ENCODE results near the gene TRAFD1.

DNA sequence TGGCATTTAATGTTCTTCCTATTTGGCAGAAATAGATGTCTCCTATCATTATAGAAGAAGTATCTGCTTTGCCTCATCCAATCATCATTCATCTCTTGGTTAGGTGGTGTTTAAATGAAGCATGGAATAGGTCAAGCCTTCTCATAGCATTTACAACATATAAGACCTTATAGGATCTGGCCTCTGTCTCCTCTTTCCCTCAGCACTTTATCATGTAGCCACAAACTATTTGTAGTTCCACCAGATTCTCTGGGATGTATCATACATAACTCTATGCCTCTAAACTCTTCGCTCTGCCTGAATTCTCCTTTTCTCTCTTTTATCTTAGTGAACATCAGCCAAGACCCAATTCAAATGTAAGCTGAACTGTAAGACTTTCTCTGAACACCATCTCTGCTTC, 37.5 kb upstream of the TRAFD1 start:
- TF ChIP-seq EZH2 (IDR thresholded peaks at IDR 0.05; ENCODE audit: borderline replicate concordance, insufficient read depth, low read length, poor library complexity, severe bottlenecking): no peak
- no peak for TF ChIP-seq POLR2AphosphoS5 (IDR thresholded peaks at IDR 0.05)
- TF ChIP-seq, protein P1, sequence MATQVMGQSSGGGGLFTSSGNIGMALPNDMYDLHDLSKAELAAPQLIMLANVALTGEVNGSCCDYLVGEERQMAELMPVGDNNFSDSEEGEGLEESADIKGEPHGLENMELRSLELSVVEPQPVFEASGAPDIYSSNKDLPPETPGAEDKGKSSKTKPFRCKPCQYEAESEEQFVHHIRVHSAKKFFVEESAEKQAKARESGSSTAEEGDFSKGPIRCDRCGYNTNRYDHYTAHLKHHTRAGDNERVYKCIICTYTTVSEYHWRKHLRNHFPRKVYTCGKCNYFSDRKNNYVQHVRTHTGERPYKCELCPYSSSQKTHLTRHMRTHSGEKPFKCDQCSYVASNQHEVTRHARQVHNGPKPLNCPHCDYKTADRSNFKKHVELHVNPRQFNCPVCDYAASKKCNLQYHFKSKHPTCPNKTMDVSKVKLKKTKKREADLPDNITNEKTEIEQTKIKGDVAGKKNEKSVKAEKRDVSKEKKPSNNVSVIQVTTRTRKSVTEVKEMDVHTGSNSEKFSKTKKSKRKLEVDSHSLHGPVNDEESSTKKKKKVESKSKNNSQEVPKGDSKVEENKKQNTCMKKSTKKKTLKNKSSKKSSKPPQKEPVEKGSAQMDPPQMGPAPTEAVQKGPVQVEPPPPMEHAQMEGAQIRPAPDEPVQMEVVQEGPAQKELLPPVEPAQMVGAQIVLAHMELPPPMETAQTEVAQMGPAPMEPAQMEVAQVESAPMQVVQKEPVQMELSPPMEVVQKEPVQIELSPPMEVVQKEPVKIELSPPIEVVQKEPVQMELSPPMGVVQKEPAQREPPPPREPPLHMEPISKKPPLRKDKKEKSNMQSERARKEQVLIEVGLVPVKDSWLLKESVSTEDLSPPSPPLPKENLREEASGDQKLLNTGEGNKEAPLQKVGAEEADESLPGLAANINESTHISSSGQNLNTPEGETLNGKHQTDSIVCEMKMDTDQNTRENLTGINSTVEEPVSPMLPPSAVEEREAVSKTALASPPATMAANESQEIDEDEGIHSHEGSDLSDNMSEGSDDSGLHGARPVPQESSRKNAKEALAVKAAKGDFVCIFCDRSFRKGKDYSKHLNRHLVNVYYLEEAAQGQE (IDR thresholded peaks at IDR 0.05; ENCODE audit: borderline replicate concordance): no peak
- no peak for TF ChIP-seq SMC3 (conservative IDR thresholded peaks at IDR 0.05; ENCODE audit: poor library complexity)
- TF ChIP-seq, protein P2, sequence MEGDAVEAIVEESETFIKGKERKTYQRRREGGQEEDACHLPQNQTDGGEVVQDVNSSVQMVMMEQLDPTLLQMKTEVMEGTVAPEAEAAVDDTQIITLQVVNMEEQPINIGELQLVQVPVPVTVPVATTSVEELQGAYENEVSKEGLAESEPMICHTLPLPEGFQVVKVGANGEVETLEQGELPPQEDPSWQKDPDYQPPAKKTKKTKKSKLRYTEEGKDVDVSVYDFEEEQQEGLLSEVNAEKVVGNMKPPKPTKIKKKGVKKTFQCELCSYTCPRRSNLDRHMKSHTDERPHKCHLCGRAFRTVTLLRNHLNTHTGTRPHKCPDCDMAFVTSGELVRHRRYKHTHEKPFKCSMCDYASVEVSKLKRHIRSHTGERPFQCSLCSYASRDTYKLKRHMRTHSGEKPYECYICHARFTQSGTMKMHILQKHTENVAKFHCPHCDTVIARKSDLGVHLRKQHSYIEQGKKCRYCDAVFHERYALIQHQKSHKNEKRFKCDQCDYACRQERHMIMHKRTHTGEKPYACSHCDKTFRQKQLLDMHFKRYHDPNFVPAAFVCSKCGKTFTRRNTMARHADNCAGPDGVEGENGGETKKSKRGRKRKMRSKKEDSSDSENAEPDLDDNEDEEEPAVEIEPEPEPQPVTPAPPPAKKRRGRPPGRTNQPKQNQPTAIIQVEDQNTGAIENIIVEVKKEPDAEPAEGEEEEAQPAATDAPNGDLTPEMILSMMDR (IDR thresholded peaks at IDR 0.05; ENCODE audit: poor library complexity, severe bottlenecking): no peak
